Lower leg skin (tissue), 3 donors: ENCODE results near the gene ADAMTS8.

Experiments
- POLR2A ChIP-seq, 2 donors: fragments of 450-650 bp; IDR thresholded peaks; one replicate each; pipeline ENCODE4 v1.6.1; 2016 to 2017; ENCODE audit warnings: antibody characterized with exemption in 2 of 2, mild to moderate bottlenecking in 1 of 2, moderate library complexity in 1 of 2
- TF ChIP-seq, protein P1 (sequence below), 3 donors: fragments of 450-650 bp; IDR thresholded peaks; one replicate each; pipeline ENCODE4 v1.5.1; 2016; ENCODE audit warnings: antibody characterized with exemption in 3 of 3, mild to moderate bottlenecking in 3 of 3, moderate library complexity in 2 of 3

DNA sequence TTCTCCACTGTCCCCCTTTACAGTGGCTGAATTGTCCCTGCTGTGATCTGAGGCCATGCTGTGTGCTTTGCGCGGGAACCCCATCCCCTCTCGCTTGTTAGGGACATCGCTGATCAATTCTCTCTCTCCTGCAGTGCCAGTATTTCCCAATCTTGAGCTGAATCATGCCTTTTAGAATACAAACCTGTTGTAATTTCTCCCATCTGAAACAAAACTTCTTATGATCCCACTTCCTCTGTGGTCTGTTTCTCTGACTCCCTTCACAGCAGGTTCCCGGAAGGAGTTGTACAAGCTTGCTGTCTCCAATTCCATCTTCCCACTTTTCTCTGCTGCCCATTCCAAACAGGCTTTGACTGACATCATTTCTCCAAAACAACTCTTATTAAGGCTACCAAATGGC, 36.9 kb upstream of the ADAMTS8 start:
- TF ChIP-seq, protein P1, sequence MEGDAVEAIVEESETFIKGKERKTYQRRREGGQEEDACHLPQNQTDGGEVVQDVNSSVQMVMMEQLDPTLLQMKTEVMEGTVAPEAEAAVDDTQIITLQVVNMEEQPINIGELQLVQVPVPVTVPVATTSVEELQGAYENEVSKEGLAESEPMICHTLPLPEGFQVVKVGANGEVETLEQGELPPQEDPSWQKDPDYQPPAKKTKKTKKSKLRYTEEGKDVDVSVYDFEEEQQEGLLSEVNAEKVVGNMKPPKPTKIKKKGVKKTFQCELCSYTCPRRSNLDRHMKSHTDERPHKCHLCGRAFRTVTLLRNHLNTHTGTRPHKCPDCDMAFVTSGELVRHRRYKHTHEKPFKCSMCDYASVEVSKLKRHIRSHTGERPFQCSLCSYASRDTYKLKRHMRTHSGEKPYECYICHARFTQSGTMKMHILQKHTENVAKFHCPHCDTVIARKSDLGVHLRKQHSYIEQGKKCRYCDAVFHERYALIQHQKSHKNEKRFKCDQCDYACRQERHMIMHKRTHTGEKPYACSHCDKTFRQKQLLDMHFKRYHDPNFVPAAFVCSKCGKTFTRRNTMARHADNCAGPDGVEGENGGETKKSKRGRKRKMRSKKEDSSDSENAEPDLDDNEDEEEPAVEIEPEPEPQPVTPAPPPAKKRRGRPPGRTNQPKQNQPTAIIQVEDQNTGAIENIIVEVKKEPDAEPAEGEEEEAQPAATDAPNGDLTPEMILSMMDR (IDR thresholded peaks at IDR 0.05) = no peak
- TF ChIP-seq POLR2A (IDR thresholded peaks at IDR 0.05) = no peak
